ENCODE measurements around the gene TMEM132C.
A peak's percentile ranks its signal among the peaks of the same experiment; 100 is the strongest.

The TMEM132C gene

DNA sequence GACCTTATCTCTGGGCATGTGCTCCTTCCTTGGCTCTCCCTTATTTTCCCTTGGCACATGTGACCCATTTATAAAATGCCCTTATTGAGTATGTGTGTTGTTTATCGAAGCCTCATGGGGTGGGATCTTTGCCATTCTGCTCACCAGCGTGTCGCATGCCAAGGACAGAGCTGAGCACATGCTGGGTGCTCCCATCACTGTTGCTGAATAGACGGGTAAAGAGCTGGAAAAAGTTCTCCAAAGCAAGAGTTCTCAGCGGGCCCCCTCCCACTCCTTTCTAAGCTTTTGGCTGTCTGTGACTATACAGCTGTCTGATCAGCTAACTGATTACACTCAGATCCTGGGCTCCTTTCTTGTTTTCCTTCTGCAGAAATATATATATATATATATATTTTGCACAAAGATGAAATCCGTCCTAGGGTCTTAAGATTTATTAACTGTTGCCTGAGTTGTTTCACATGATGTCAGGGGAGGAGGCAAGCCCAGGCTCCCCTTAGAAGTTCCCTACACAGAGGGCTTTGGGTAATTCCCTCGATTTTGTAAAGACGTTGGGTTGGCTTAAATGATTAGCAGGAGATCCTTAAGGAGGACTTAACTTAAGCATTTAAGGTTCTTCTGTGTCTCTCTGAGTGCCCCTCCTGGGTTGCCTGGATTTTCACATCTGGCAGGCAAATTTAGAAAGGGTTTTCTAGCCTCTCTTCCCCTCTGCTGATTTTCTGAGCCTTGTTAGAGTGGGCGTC lies 71.6 kb downstream of the TMEM132C start:
- FAIRE-seq = no peak
- no peak for DNase-seq (ENCODE audit: low spot score)

DNA sequence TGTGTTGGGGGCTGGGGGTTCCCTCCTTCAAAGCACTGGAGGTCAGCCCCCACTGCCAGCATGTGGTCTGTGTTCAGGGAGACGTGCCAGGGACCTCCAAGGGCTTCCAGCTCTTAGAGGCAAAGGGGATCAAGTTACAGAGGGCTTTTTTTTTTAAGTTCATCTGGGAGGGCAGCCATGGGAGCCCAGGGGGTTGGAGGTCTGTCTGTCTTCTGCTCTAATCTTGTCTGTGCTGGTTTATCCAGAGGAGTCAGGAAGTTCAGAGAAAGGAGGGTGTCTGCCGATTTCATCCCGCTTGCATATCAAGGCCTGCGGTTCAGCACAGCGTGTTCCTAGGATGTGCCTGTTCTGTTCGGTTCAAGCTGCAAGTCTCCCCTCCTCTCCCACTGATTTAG lies 72.2 kb downstream of the TMEM132C start:
- FAIRE-seq (no peak), DNase-seq (ENCODE audit: low spot score) (no peak)

- no peak for DNase-seq (ENCODE audit: low spot score)
- FAIRE-seq = no peak
Measured at GRCh38 chr12:128339631-128340030, 72.7 kb downstream of the TMEM132C start.

DNA sequence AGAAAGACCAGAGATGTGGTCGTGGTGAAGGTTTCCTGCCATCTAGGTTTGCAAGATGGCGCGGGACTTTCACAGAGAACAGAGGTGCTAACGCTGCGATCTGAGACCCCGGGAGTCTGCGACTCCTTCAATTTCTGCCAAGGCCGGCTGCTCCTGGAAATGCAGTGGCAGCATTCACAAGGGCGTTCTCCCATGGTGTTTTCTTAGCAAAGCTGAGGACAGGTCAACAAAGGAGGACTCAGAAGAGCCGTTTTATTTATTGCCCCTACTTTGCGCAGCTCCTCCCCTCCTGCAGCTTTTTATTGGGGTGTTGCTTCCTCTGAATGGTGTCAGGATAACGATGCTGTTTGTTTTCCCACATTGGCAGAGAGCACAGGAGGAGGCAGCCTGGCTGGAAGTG lies 86.3 kb downstream of the TMEM132C start:
- FAIRE-seq (no peak), DNase-seq (ENCODE audit: low spot score) (no peak)

DNA sequence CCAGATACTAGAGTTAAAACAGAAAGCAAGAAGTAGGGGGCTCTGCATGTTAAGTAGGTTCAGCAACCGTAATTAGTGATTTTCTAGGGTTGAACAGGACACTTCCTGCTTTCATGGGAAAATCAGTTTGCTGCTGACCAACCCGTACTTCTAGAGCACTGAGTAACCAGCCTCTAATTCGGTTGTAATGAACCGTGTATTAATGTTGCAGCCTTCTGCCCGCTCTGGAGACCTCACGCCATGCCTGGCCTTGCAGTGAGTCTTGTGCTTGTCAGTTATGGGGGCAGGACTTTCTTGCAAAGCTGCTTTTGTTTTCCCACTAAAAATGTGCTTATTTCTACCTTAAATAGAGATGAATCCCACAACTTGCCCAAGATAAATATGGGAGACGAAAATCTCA lies 89.6 kb downstream of the TMEM132C start:
- DNase-seq (ENCODE audit: low spot score) (no peak), FAIRE-seq (no peak)

- FAIRE-seq (no peak), DNase-seq (ENCODE audit: low spot score) (no peak)
Measured at GRCh38 chr12:128361400-128361995, 94.5 kb downstream of the TMEM132C start.

DNA sequence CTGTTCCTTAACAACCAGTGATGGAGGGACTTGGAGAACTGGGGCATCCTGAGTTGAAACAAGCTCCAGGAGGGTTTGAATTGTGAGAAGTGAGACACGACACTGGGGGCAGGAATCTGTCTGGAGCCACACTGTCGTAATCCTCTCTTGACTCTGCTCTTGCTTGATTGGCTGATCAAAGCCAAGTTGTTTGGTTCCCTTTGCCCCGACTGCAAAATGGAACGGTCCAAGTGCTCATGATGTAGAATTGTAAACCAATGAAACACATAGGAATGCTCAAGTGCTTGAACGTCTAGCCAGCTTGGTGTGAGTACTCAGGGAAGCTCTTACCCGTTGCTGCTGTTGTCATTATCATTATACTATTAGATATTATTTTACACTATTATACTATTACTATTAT lies 98.1 kb downstream of the TMEM132C start:
- FAIRE-seq (no peak), DNase-seq (ENCODE audit: low spot score) (no peak)

GRCh38 chr12:128365651-128366231 lies 98.8 kb downstream of the TMEM132C start:
- no peak for FAIRE-seq
- DNase-seq (ENCODE audit: low spot score) = peak; percentile 49

- no peak for DNase-seq (ENCODE audit: low spot score)
- no peak for FAIRE-seq
Measured at GRCh38 chr12:128367961-128368360, 101.0 kb downstream of the TMEM132C start.

DNA sequence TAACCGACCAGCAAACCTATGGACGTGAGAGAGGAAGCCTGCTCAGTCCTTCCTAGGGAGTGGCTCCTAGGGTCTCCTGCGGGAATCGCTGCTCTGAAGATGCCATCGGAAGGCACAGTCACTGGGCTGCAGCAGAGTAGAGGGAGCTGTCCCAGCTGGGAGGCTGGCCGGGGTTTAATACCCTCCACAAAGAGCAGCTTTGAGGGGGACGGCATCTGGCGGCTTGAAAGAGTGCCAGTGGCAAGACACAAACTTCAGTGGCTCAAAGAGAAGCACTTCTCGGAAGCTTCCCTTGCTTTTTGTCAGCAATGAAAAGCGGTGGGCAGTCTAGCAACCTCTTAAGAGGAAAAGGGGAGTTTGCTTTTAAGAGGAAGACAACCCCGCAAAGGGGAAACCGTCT lies 114.6 kb downstream of the TMEM132C start:
- DNase-seq (ENCODE audit: low spot score) (peak; percentile 46), FAIRE-seq (no peak)

DNA sequence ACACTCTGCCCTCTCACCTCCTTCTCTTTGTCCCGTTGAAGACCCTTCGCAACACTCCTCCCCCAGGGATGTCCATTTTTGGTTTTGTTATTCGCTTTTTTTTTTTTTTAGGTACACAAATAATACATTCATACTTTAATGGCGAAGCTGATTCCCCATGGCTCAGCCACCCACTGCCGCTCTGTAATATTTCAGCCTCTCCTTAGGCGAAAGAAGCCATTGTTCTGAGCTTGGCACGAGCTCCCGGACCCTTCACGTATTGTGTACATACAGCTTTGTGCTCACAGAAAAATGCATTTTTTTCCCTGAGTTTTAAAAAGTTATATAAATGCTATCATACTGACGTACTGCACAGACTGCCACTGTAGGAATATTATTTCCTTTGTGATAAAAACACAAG lies 115.0 kb downstream of the TMEM132C start:
- no peak for FAIRE-seq
- no peak for DNase-seq (ENCODE audit: low spot score)

DNA sequence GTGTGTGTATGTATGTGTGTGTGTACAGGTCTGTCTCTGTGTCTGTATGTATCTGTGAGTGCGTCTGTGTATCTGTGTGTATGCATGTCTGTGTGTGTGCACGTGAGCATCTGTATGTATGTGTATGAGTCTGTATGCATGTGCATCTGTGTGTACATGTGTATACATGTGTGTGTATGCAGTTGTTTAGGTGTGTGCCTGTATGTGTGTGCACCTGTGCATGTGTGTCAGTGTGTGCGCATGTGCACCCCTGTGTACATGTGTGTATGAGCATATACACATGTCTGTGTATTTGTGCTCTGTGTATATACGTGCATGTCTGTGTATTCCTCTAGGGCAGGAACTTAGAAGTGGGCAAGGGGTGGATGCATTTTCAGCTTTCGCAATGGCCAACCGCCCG lies 116.0 kb downstream of the TMEM132C start:
- no peak for DNase-seq (ENCODE audit: low spot score)
- no peak for FAIRE-seq

DNA sequence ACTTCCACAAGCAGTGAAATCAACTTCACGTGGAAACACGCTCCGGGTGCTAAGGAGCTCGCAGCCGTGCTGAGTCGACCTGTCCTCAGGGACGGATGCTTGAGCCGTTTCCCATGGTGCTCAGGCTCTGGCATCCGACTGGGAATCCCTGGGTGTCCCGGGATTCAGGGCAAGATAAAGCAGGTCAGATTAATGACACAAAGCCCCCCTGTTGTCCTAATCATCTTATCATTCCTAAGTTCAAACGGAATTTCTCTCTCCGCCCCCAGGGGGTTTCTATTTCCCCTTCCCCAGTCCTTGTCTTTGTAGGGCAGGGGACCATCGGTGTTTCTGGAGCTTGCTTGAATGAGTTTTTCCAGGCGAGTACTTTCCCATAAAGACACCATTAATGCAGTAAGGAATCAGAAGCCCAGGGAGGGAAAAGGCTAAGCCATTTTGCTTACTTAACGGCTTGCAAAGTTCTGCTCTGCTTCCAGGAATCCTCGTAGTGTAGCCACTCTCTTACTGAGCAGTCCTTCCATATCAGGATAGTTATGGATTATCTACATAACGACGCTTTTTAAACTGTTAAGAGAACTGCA lies 116.5 kb downstream of the TMEM132C start:
- FAIRE-seq = no peak

GRCh38 chr12:128385736-128386135 lies 118.8 kb downstream of the TMEM132C start:
- FAIRE-seq (no peak), DNase-seq (ENCODE audit: low spot score) (no peak)

More for the DNA sequence above, 116.5 kb downstream of the TMEM132C start:
- DNase-seq (ENCODE audit: low spot score) = no peak

GRCh38 chr12:128387811-128388422 lies 120.9 kb downstream of the TMEM132C start:
- peak; percentile 63 for DNase-seq (ENCODE audit: low spot score)
- FAIRE-seq = no peak

DNA sequence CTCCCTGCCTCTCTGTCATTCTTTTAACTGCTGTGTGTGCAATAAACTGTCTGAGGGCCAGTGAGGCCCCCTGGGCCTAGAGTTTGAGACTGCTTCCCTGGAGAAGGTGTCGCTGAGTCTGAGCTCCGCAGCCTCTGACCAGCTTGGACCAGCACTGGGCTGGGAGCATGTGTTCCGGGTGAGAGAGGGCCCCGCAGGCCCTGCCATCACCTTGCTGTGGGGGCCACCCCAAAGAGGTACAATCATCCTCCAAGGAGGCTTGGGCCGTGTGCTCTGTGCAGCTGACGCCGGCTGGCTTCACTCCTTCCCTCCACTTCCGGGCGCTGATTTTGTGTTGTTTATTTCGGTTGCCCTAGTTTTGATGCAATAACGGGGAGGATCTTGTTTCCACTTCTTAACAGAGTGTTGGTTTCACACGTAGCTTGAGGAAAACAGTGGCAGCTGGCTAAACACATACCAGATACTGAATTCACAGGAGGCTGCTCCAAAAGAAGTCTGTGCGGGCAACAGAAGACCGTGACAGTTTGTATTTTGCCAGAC lies 121.6 kb downstream of the TMEM132C start:
- FAIRE-seq (no peak), DNase-seq (ENCODE audit: low spot score) (no peak)

- FAIRE-seq = no peak
- no peak for DNase-seq (ENCODE audit: low spot score)
Measured at GRCh38 chr12:128393346-128393745, 126.4 kb downstream of the TMEM132C start.

DNA sequence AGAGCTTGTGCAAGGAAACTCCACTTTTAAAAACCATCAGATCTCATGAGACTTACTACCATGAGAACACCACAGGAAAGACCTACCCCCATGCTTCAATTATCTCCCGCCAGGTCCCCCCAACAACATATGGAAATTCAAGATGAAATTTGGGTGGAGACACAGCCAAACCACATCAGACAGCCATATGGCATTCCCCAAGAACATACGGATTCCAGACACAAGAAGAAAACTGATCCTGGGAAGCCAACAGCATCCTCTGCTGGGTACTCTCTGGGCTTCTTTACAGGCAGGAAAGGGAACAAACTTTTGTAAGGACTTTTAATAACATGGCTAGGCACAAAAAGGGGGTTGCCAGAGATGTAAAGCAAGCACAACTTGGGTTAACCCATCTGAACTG lies 127.2 kb downstream of the TMEM132C start:
- no peak for FAIRE-seq
- no peak for DNase-seq (ENCODE audit: low spot score)

- FAIRE-seq = no peak
Measured at GRCh38 chr12:128399253-128399652, 132.3 kb downstream of the TMEM132C start.

GRCh38 chr12:128402486-128403243 lies 135.7 kb downstream of the TMEM132C start:
- DNase-seq (ENCODE audit: low spot score) (no peak), FAIRE-seq (no peak)

More at GRCh38 chr12:128399253-128399652, 132.3 kb downstream of the TMEM132C start:
- DNase-seq (ENCODE audit: low spot score) = no peak

GRCh38 chr12:128408669-128409068 lies 141.7 kb downstream of the TMEM132C start:
- DNase-seq (ENCODE audit: low spot score) (no peak), FAIRE-seq (no peak)
